ENCODE measurements around the gene VEGFB. TPM values are rescaled to one million over a fixed set of nuclear protein-coding genes. Genes with fewer than 3 reads are reported as not detected.

The VEGFB gene
- total RNA-seq, 2 experiments from 2014 or later = 49.1 to 58.5 TPM

- ChIA-PET CTCF (interaction anchor here (2.1 kb wide), 1 partner anchor 41 kb away, joined by 6 read pairs; the partner anchor contains the start of gene CATSPERZ), POLR2A (interaction anchor here (1.3 to 2.9 kb wide), 2 partner anchors 10 to 15 kb away, joined by 4 to 13 read pairs; no protein-coding TSS in a partner anchor)
- peaks cover 20% of the 10 kb centered on the region for H3K36me3 Mint-ChIP-seq (ENCODE audit: low read depth)
- H3K4me3 Mint-ChIP-seq = no peak overlapping the region
- H3K27ac Mint-ChIP-seq = no peak overlapping the region
- H3K27me3 Mint-ChIP-seq = no peaks in the 10 kb centered on the region
- peaks cover 8% of the 10 kb centered on the region for H3K4me1 Mint-ChIP-seq
- no peaks in the 10 kb centered on the region for H3K9me3 Mint-ChIP-seq
- no peak for DNase-seq
These were observed 25.2 kb downstream of the VEGFB start for GRCh38 chr11:64259533-64260067.

GRCh38 chr11:64260147-64260708 lies 25.8 kb downstream of the VEGFB start:
- Mint-ChIP-seq H3K36me3 (ENCODE audit: low read depth) (peaks cover 20% of the 10 kb centered on the region), H3K4me1 (peaks cover 8% of the 10 kb centered on the region), H3K27me3 (no peaks in the 10 kb centered on the region), H3K4me3 (no peak overlapping the region), H3K9me3 (no peaks in the 10 kb centered on the region), H3K27ac (no peak overlapping the region)
- no peak for DNase-seq
- POLR2A ChIA-PET = interaction anchor here (1.1 to 2.5 kb wide), 3 partner anchors 9 to 16 kb away, joined by 3 to 7 read pairs (median 4); partner anchors contain the start of gene PLCB3
- CTCF ChIA-PET = no interaction called here

GRCh38 chr11:64261556-64262080 lies 27.2 kb downstream of the VEGFB start:
- ChIA-PET CTCF (interaction anchor here (1.0 to 1.5 kb wide), 2 partner anchors 11 to 41 kb away, joined by 3 to 6 read pairs; partner anchors contain the start of gene PLCB3), POLR2A (interaction anchor here (2.5 kb wide), 1 partner anchor 10 kb away, joined by 7 read pairs; the partner anchor contains the start of gene PLCB3)
- peaks cover 19% of the 10 kb centered on the region for H3K36me3 Mint-ChIP-seq (ENCODE audit: low read depth)
- no peak for DNase-seq
- no peaks in the 10 kb centered on the region for H3K9me3 Mint-ChIP-seq
- no peak overlapping the region for H3K27ac Mint-ChIP-seq
- H3K27me3 Mint-ChIP-seq = no peaks in the 10 kb centered on the region
- peaks cover 8% of the 10 kb centered on the region for H3K4me1 Mint-ChIP-seq
- no peak overlapping the region for H3K4me3 Mint-ChIP-seq

DNA sequence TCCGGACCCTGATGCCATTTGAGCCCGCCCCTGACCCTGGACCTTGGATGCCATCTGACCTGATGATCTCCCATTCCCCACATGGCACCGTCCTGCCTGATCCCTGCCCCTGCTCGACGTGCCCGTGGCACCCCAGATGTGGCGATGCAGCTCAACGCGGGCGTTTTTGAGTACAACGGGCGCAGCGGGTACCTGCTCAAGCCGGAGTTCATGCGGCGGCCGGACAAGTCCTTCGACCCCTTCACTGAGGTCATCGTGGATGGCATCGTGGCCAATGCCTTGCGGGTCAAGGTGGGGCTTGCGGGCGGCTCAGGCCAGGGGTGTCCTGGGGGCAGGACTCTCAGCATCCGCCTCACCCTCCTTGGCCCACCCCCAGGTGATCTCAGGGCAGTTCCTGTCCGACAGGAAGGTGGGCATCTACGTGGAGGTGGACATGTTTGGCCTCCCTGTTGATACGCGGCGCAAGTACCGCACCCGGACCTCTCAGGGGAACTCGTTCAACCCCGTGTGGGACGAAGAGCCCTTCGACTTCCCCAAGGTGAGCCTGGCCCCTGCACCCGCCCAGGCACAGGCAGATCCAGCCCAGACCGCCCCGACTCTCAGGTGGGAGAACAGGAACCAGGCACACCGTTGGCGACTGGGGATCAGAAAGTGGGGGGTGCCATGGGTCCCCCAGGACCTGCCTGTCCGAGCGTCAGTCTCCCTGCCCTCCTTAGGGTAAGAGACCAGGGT lies 28.1 kb downstream of the VEGFB start:
- ChIA-PET CTCF (interaction anchor here (1.0 to 3.3 kb wide), 3 partner anchors 12 to 40 kb away, joined by 3 to 16 read pairs (median 6); partner anchors contain the start of gene PLCB3), POLR2A (interaction anchor here (1.0 to 2.5 kb wide), 3 partner anchors 11 to 57 kb away, joined by 3 to 7 read pairs (median 5); partner anchors contain the start of genes FERMT3 and PLCB3)
- Mint-ChIP-seq H3K4me1 (peaks cover 9% of the 10 kb centered on the region), H3K27ac (no peak overlapping the region), H3K27me3 (no peaks in the 10 kb centered on the region), H3K4me3 (no peak overlapping the region), H3K9me3 (no peaks in the 10 kb centered on the region), H3K36me3 (ENCODE audit: low read depth) (peaks cover 18% of the 10 kb centered on the region)
- DNase-seq = no peak

DNA sequence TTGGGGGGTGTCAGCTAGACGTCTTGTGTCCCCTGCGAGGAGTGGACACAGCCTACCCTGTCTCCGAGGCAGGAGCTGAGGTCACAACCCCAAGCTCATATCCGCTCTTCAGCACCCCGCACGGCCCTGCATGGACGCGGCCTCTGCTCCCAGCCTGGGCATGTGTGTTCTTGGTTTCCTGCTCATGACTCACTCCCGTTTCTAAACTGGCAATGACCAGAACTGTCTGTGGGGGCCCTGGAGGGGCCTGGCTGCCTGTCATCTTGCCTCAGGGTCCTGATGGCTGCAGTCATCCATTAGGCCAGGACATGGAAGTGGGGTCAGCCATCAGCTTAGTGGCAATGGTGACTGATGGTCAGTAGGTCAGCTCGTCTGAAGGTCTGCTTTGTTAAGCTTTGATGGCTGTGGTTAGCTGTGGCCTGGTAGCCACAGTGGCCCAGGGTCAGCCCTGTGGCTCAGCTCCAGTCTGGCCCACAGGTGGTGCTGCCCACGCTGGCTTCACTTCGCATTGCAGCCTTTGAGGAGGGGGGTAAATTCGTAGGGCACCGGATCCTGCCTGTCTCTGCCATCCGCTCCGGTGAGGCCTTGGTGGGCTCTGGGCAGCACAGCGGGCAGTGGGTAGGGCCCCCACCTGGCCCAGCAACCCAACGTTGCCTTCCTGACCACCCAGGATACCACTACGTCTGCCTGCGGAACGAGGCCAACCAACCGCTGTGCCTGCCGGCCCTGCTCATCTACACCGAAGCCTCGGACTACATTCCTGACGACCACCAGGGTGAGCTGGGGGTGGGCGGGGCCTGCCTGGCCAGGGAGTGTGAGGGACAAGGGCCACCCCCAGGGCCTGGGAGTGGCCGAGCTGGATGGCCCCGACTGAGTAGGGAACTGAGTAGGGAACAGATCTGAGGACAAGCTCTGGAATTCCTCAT lies 28.9 kb downstream of the VEGFB start:
- no peaks in the 10 kb centered on the region for H3K9me3 Mint-ChIP-seq
- POLR2A ChIA-PET = interaction anchor here (0.6 to 2.7 kb wide), 6 partner anchors 12 to 57 kb away, joined by 3 to 11 read pairs (median 4); partner anchors contain the start of genes BAD, FERMT3 and PLCB3
- CTCF ChIA-PET = interaction anchor here (3.3 kb wide), 1 partner anchor 12 kb away, joined by 16 read pairs; the partner anchor contains the start of gene PLCB3

DNA sequence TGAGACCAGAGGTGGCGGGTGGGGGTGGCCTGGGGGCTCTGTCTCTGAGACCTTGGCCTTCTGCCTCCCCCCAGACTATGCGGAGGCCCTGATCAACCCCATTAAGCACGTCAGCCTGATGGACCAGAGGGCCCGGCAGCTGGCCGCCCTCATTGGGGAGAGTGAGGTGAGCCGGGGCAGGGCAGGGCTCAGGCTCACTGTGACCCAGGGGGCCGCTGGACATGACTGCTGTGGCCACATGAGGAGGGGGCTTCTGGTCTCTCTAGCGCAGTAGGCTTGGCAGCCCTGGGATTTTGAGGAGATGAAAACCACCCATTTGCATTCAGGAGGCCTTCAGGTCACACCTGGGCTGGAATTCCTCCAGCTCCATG lies 29.5 kb downstream of the VEGFB start:
- Mint-ChIP-seq H3K27ac (no peak overlapping the region), H3K9me3 (no peaks in the 10 kb centered on the region), H3K27me3 (no peaks in the 10 kb centered on the region), H3K36me3 (ENCODE audit: low read depth) (peaks cover 24% of the 10 kb centered on the region), H3K4me1 (peaks cover 24% of the 10 kb centered on the region), H3K4me3 (no peak overlapping the region)
- POLR2A ChIA-PET = interaction anchor here (0.6 to 2.7 kb wide), 5 partner anchors 12 to 58 kb away, joined by 3 to 11 read pairs (median 3); partner anchors contain the start of genes BAD, FERMT3 and PLCB3
- CTCF ChIA-PET = interaction anchor here (3.3 kb wide), 1 partner anchor 13 kb away, joined by 16 read pairs; the partner anchor contains the start of gene PLCB3
- DNase-seq = no peak

More for the DNA sequence above, 28.9 kb downstream of the VEGFB start:
- no peak for DNase-seq
- Mint-ChIP-seq H3K4me3 (no peak overlapping the region), H3K36me3 (ENCODE audit: low read depth) (peaks cover 21% of the 10 kb centered on the region), H3K27me3 (no peaks in the 10 kb centered on the region), H3K4me1 (peaks cover 17% of the 10 kb centered on the region), H3K27ac (no peak overlapping the region)

GRCh38 chr11:64264371-64264852 lies 30.0 kb downstream of the VEGFB start:
- H3K4me1 Mint-ChIP-seq = peaks cover 23% of the 10 kb centered on the region
- DNase-seq = no peak
- peaks cover 24% of the 10 kb centered on the region for H3K36me3 Mint-ChIP-seq (ENCODE audit: low read depth)
- ChIA-PET CTCF (interaction anchor here (3.3 kb wide), 1 partner anchor 14 kb away, joined by 16 read pairs; the partner anchor contains the start of gene PLCB3), POLR2A (interaction anchor here (1.1 to 2.7 kb wide), 3 partner anchors 13 to 23 kb away, joined by 3 to 11 read pairs (median 5); partner anchors contain the start of gene PLCB3)
- H3K9me3 Mint-ChIP-seq = no peaks in the 10 kb centered on the region
- no peaks in the 10 kb centered on the region for H3K27me3 Mint-ChIP-seq
- H3K27ac Mint-ChIP-seq = no peak overlapping the region
- H3K4me3 Mint-ChIP-seq = no peak overlapping the region

GRCh38 chr11:64265176-64266160 lies 31.1 kb downstream of the VEGFB start:
- Mint-ChIP-seq H3K4me3 (no peak overlapping the region), H3K27ac (no peak overlapping the region), H3K27me3 (no peaks in the 10 kb centered on the region), H3K9me3 (no peaks in the 10 kb centered on the region), H3K36me3 (ENCODE audit: low read depth) (peaks cover 19% of the 10 kb centered on the region), H3K4me1 (peaks cover 20% of the 10 kb centered on the region)
- POLR2A ChIA-PET = interaction anchor here (1.3 to 2.7 kb wide), 2 partner anchors 9 to 14 kb away, joined by 4 to 11 read pairs; partner anchors contain the start of gene PLCB3
- CTCF ChIA-PET = interaction anchor here (3.3 kb wide), 1 partner anchor 15 kb away, joined by 16 read pairs; the partner anchor contains the start of gene PLCB3
- DNase-seq = no peak

DNA sequence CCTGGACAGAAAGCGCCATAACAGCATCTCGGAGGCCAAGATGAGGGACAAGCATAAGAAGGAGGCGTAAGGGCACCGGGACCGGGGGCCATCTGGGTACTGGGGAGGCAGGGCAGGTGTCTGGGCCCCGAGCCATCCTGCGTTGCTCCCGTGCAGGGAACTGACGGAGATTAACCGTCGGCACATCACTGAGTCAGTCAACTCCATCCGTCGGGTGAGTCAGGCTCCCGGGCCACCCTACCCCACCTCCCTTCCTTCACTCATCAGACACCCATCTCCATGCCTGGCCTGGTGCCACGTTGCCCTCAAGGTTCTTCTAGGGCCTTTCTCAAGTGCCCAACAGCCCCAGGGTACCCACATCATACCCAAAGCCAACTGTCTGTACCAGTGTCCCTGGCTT lies 32.0 kb downstream of the VEGFB start:
- ChIA-PET CTCF (interaction anchor here (7.0 kb wide), 1 partner anchor 37 kb away, joined by 80 read pairs; the partner anchor contains the start of genes CATSPERZ and ESRRA), POLR2A (interaction anchor here (1.7 to 6.5 kb wide), 2 partner anchors 12 to 19 kb away, joined by 6 to 131 read pairs; partner anchors contain the start of genes PLCB3 and PPP1R14B)
- Mint-ChIP-seq H3K27ac (peak overlapping the region; percentile 42), H3K36me3 (ENCODE audit: low read depth) (peaks cover 19% of the 10 kb centered on the region), H3K4me3 (no peak overlapping the region), H3K4me1 (peaks cover 20% of the 10 kb centered on the region), H3K9me3 (no peaks in the 10 kb centered on the region), H3K27me3 (no peaks in the 10 kb centered on the region)
- DNase-seq = no peak

GRCh38 chr11:64267207-64267945 lies 33.0 kb downstream of the VEGFB start:
- H3K4me1 Mint-ChIP-seq = peaks cover 27% of the 10 kb centered on the region
- no peaks in the 10 kb centered on the region for H3K9me3 Mint-ChIP-seq
- ChIA-PET CTCF (interaction anchor here (0.7 to 7.0 kb wide), 3 partner anchors 17 to 50 kb away, joined by 3 to 80 read pairs (median 24); partner anchors contain the start of genes CATSPERZ, ESRRA and TRMT112), POLR2A (interaction anchor here (0.9 to 6.5 kb wide), 8 partner anchors 9 to 81 kb away, joined by 5 to 161 read pairs (median 48); partner anchors contain the start of genes BAD, ESRRA, FERMT3 and GPR137)
- H3K27ac Mint-ChIP-seq = peak overlapping the region; percentile 89
- peaks cover 20% of the 10 kb centered on the region for H3K36me3 Mint-ChIP-seq (ENCODE audit: low read depth)
- no peaks in the 10 kb centered on the region for H3K27me3 Mint-ChIP-seq
- H3K4me3 Mint-ChIP-seq = no peak overlapping the region
- no peak for DNase-seq
